HG03139 (cell line): Measurements from ENCODE around the gene DCST1.

Experiments used
- ATAC-seq: cut with Tn5 transposase; IDR thresholded peaks from one replicate; pipeline ENCODE4 v1.9.1; 2021; ENCODE audit not compliant: unreplicated experiment

The DCST1 gene

GRCh38 chr1:155001425-155001674 is 32.3 kb upstream of the DCST1 start:
- ATAC-seq: no peak

- ATAC-seq: peak; percentile 52
These were observed 31.8 kb upstream of the DCST1 start for GRCh38 chr1:155001675-155002463.

GRCh38 chr1:155002464-155003226 is 31.0 kb upstream of the DCST1 start, which contains the start of gene ZBTB7B:
ZBTB7B (plus strand) TSS chr1:155002802; CDS start chr1:155014661, 11,859 bp downstream.
- ATAC-seq: no peak

GRCh38 chr1:155003227-155003765 is 30.3 kb upstream of the DCST1 start:
- ATAC-seq: no peak

GRCh38 chr1:155003766-155004351 is 29.8 kb upstream of the DCST1 start:
- ATAC-seq: no peak

GRCh38 chr1:155004352-155005075 is 29.1 kb upstream of the DCST1 start:
- ATAC-seq: no peak

GRCh38 chr1:155005076-155006011 is 28.3 kb upstream of the DCST1 start:
- ATAC-seq: no peak

- no peak for ATAC-seq
These were observed 27.0 kb upstream of the DCST1 start for GRCh38 chr1:155006601-155007101.

- ATAC-seq: no peak
These were observed 26.3 kb upstream of the DCST1 start for GRCh38 chr1:155007251-155007828.

- no peak for ATAC-seq
These were observed 25.3 kb upstream of the DCST1 start for GRCh38 chr1:155008015-155008941.

- no peak for ATAC-seq
These were observed 24.4 kb upstream of the DCST1 start for GRCh38 chr1:155009221-155009711.

- ATAC-seq: no peak
These were observed 23.9 kb upstream of the DCST1 start for GRCh38 chr1:155009742-155010141.

GRCh38 chr1:155010211-155010918 is 23.3 kb upstream of the DCST1 start:
- ATAC-seq: no peak

- ATAC-seq: no peak
These were observed 22.6 kb upstream of the DCST1 start for GRCh38 chr1:155011004-155011416.

- ATAC-seq: no peak
These were observed 22.1 kb upstream of the DCST1 start for GRCh38 chr1:155011437-155012025.

- no peak for ATAC-seq
These were observed 21.5 kb upstream of the DCST1 start for GRCh38 chr1:155012026-155012546.
